ENCODE measurements around the gene RAMP1.

RAMP1 gene

DNA sequence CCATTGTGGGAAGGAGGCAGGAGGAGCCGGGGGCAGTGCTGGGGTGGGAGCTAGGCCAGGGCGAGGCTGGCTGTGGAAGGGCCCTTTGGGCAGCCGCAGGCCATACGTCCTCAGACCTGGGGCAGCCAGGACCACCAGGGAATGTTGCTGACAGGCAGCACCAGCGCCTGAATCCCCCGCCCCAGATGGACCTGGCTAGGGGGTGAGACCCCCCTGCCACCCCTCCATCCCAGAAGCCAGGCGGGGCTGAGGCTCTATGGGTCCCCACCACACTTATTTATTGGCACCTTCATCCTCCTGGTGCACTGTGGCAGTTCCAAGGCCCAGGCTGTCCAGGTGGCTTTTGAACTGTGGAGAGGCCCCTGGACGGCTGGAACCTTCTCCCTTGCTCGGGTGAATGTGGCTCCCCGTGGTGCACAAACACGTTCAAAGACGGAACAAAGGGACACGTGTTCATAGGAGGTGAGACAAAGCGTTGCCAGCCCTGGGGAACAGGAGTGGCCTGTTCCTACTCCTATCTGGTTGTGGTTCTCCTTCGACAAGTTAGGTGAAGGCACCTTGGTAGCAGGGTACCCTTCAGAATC, 35.1 kb downstream of the RAMP1 start:
- no peak overlapping the region for H3K4me3 ChIP-seq (ENCODE audit: low read depth, low read length)
- DNase-seq (ENCODE audit: low read depth), result no peak
- TF ChIP-seq CTCF (IDR thresholded peaks at IDR 0.05; ENCODE audit: insufficient read depth, low read depth, low read length, missing control alignments), result no peak

DNA sequence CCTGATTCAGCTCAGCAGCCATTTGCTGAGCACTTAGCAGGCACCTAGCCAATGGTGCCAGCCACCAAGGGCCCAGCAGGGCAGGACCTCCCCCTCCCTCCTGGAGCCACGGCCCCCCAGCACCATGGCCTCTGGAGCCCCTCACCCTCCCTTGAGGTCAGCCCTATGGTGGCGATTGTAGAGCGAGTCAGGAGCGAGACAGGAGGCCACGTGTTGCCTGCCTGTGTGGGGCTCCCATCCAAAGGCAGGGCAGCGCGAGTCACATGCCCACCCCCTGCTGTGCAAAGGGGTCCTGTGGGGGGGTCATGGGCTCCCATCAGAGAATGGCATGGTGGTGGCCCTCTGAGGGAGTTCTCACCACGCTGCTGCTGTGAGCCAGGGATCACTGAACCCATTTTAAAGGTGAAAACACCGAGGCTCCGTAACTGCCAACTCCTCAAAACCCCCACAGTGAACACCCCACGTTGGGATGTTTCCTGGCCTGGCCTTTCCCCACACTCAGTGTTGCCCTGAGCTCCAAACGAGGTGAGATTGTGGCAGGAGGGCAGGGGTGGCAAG, 35.6 kb downstream of the RAMP1 start:
- DNase-seq (ENCODE audit: low read depth), result no peak
- TF ChIP-seq CTCF (IDR thresholded peaks at IDR 0.05; ENCODE audit: insufficient read depth, low read depth, low read length, missing control alignments), result no peak
- H3K4me3 ChIP-seq (ENCODE audit: low read depth, low read length), result no peak overlapping the region

DNA sequence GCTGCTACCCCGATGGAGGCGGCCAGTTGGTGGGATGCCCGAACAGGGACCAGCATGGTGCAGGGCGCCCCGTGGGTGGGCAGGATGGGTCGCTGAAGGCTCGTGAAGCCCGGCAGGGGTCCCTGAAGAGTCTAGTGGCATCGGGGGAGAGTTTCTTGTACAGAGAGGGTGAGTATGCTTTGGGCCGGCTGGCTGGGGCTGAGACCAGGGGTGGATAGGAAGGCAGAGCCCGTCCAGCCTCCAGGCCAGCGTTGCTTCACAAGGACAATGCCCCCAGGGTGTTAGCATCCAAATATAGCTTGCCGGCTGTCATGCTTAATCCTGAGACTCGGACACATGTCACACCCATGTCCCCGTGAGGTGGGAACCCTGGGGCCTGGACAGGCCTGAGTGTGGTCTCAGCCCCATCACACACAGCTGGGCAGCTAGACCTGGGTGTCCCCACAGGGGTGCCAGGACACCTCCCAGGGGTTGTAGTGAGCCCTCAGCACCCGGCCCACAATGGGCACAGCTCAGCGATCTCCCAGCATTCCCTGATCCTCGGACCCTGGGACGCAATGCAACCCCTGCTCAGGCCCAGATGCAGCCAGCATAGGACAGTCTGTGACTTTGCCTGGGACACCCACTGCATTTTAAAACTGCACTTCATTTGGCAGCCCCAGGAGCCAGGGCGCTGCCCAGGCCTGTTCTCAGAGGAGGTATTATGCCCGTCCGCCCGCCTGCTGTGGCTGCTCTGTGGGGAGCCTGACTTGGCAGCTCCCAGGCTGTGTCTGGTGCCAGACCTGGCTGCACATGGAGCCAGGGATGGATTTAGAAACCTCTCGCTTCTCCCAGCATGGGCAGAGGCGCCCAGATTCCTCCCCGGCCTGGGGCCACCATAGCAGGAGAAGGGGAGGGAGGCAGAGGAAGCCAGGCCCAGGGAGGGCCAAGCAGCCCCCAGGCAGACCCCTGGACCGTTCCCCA, 36.4 kb downstream of the RAMP1 start:
- H3K4me3 ChIP-seq (ENCODE audit: low read depth, low read length), result no peak overlapping the region
- no peak for TF ChIP-seq CTCF (IDR thresholded peaks at IDR 0.05; ENCODE audit: insufficient read depth, low read depth, low read length, missing control alignments)
- no peak for DNase-seq (ENCODE audit: low read depth)

DNA sequence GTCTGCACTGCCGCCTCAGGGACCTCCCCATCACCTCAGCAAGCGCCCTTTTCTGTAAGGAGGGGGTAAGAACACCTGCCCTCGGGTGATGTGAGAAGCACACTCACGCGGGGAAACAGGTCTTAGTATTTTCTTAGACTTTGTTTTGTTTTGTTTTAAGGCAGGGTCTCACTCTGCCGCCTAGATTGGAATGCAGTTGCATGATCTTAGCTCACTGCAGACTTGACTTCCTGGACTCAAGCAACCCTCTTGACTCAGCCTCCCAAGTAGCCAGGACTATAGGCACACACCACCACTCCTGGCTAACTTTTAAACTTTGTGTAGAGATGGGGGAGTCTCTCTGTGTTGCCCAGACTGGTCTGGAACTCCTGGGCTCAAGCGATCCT, 37.1 kb downstream of the RAMP1 start:
- no peak for TF ChIP-seq CTCF (IDR thresholded peaks at IDR 0.05; ENCODE audit: insufficient read depth, low read depth, low read length, missing control alignments)
- no peak overlapping the region for H3K4me3 ChIP-seq (ENCODE audit: low read depth, low read length)
- DNase-seq (ENCODE audit: low read depth), result no peak

DNA sequence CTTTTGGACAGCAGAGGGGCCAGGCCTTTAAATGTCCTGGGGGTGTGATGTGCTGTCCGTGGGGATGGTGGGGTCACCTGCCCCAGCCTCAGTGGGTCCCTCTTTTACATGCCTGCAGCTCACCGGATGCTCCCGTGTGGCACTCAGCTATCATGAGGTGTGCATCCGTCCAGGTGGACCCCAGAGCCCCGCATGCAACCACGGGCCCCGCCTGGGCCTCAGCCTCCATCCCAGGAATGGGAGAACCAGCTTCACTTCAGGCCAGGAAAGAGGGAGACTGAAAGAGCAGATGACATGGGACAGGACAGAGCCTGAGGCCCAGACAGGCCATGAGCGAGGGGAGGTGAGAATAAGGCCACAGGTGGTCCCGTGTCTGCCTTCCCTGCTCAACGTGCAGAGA, 37.5 kb downstream of the RAMP1 start:
- no peak for TF ChIP-seq CTCF (IDR thresholded peaks at IDR 0.05; ENCODE audit: insufficient read depth, low read depth, low read length, missing control alignments)
- no peak overlapping the region for H3K4me3 ChIP-seq (ENCODE audit: low read depth, low read length)
- no peak for DNase-seq (ENCODE audit: low read depth)

GRCh38 chr2:237898057-237898414, 38.6 kb downstream of the RAMP1 start:
- TF ChIP-seq CTCF (IDR thresholded peaks at IDR 0.05; ENCODE audit: insufficient read depth, low read depth, low read length, missing control alignments), result no peak
- DNase-seq (ENCODE audit: low read depth), result no peak

More at GRCh38 chr2:237898057-237898414, 38.6 kb downstream of the RAMP1 start:
- H3K4me3 ChIP-seq (ENCODE audit: low read depth, low read length), result no peak overlapping the region

Measured in GM12865 (cell line).